ENCODE data around the gene PLB1. TPM values are rescaled to one million over a fixed set of nuclear protein-coding genes. Genes with fewer than 3 reads are reported as not detected.
A peak's percentile ranks its signal among the peaks of the same experiment; 100 is the strongest.

Gene PLB1
- polyA plus RNA-seq, 3 donors, result 20.2 to 35.8 (median 23.9) TPM

GRCh38 chr2:28617502-28618184 lies 121.8 kb downstream of the PLB1 start:
- H2AFZ ChIP-seq (ENCODE audit: insufficient read depth, low read depth, low read length, poor library complexity, severe bottlenecking), result no peak overlapping the region
- peaks cover 34% of the 10 kb centered on the region for H3K4me1 Mint-ChIP-seq
- H3K27me3 ChIP-seq (ENCODE audit: control insufficient read depth in 2 of 2, insufficient read depth in 2 of 2, low read length in 2 of 2), result no peaks in the 10 kb centered on the region
- no peak overlapping the region for H3K9ac ChIP-seq (ENCODE audit: insufficient read depth, low read length, poor library complexity, severe bottlenecking)
- H3K9me3 Mint-ChIP-seq, result peaks cover 0 to 4% (median 0%) of the 10 kb centered on the region in 7 donors
- H3K4me3 Mint-ChIP-seq, result no peak overlapping the region
- H4K20me1 ChIP-seq (ENCODE audit: insufficient read depth, low read length), result no peaks in the 10 kb centered on the region
- H3K4me2 ChIP-seq (replicated peaks; ENCODE audit: extremely low read depth, low read length, poor library complexity, severe bottlenecking), result no peak overlapping the region
- H3K4me1 ChIP-seq (ENCODE audit: control insufficient read depth in 1 of 2, insufficient read depth in 2 of 2, low read length in 2 of 2), result peaks cover 32% of the 10 kb centered on the region in 2 donors
- H3K79me2 ChIP-seq (ENCODE audit: insufficient read depth, low read length), result peaks cover 4% of the 10 kb centered on the region
- peaks cover 28 to 50% of the 10 kb centered on the region in 2 donors for H3K36me3 Mint-ChIP-seq
- WGBS (ENCODE audit: insufficient coverage), result no CpG with 5 or more reads among the region's 3 CpGs
- intact Hi-C loops (cut with micrococcal nuclease), result no loop called here
- no peak for DNase-seq
- H3K27ac ChIP-seq (ENCODE audit: low read depth in 1 of 2, low read length in 2 of 2), result peak overlapping the region in 1 of 2 donors; percentile 25
- no peak overlapping the region for H3K4me3 ChIP-seq (replicated peaks in 1 of 3; ENCODE audit: low read depth in 2 of 3, low read length in 3 of 3)
- no peak for TF ChIP-seq CTCF (IDR thresholded peaks at IDR 0.05)
- no peaks in the 10 kb centered on the region for H3K27me3 Mint-ChIP-seq (ENCODE audit: low read depth in 3 of 3)
- no peaks in the 10 kb centered on the region for H3K9me3 ChIP-seq (replicated peaks in 1 of 2; ENCODE audit: control insufficient read depth in 1 of 2, insufficient read depth in 1 of 2, low read length in 2 of 2)
- peaks cover 39 to 66% of the 10 kb centered on the region in 2 donors for H3K36me3 ChIP-seq (replicated peaks in 1 of 2; ENCODE audit: control insufficient read depth in 1 of 2, insufficient read depth in 2 of 2, low read length in 2 of 2)
- H3K27ac Mint-ChIP-seq, result peak overlapping the region in 4 of 7 donors; percentile 33 to 74 (median 60)

- Histone ChIP-seq H3K4me3 (replicated peaks in 1 of 3; ENCODE audit: low read depth in 2 of 3, low read length in 3 of 3) (no peak overlapping the region), H3K9ac (ENCODE audit: insufficient read depth, low read length, poor library complexity, severe bottlenecking) (no peak overlapping the region), H3K36me3 (replicated peaks in 1 of 2; ENCODE audit: control insufficient read depth in 1 of 2, insufficient read depth in 2 of 2, low read length in 2 of 2) (peaks cover 39 to 57% of the 10 kb centered on the region in 2 donors), H3K9me3 (replicated peaks in 1 of 2; ENCODE audit: control insufficient read depth in 1 of 2, insufficient read depth in 1 of 2, low read length in 2 of 2) (no peaks in the 10 kb centered on the region), H3K4me2 (replicated peaks; ENCODE audit: extremely low read depth, low read length, poor library complexity, severe bottlenecking) (no peak overlapping the region), H3K4me1 (ENCODE audit: control insufficient read depth in 1 of 2, insufficient read depth in 2 of 2, low read length in 2 of 2) (peaks cover 32% of the 10 kb centered on the region in 2 donors), H3K79me2 (ENCODE audit: insufficient read depth, low read length) (peaks cover 4% of the 10 kb centered on the region), H4K20me1 (ENCODE audit: insufficient read depth, low read length) (no peaks in the 10 kb centered on the region), H3K27me3 (ENCODE audit: control insufficient read depth in 2 of 2, insufficient read depth in 2 of 2, low read length in 2 of 2) (no peaks in the 10 kb centered on the region), H3K27ac (ENCODE audit: low read depth in 1 of 2, low read length in 2 of 2) (peak overlapping the region in 1 of 2 donors; percentile 25), H2AFZ (ENCODE audit: insufficient read depth, low read depth, low read length, poor library complexity, severe bottlenecking) (no peak overlapping the region)
- H3K4me3 Mint-ChIP-seq, result no peak overlapping the region
- H3K27ac Mint-ChIP-seq, result peak overlapping the region in 6 of 7 donors; percentile 8 to 99 (median 86)
- DNase-seq, result no peak
- H3K27me3 Mint-ChIP-seq (ENCODE audit: low read depth in 3 of 3), result no peaks in the 10 kb centered on the region
- 97% methylated on average over 5 of the region's 12 CpGs for WGBS (ENCODE audit: insufficient coverage)
- peaks cover 40% of the 10 kb centered on the region for H3K4me1 Mint-ChIP-seq
- intact Hi-C loops (cut with micrococcal nuclease), result no loop called here
- no peak for TF ChIP-seq CTCF (IDR thresholded peaks at IDR 0.05)
- peaks cover 0 to 4% (median 0%) of the 10 kb centered on the region in 7 donors for H3K9me3 Mint-ChIP-seq
- H3K36me3 Mint-ChIP-seq, result peaks cover 32 to 54% of the 10 kb centered on the region in 2 donors
These were observed 122.6 kb downstream of the PLB1 start for GRCh38 chr2:28618221-28619141.
